Endothelial cell of umbilical vein (primary cell): ENCODE measurements around the gene TSEN34. TPM values are rescaled to one million over a fixed set of nuclear protein-coding genes. Genes with fewer than 3 reads are reported as not detected.
"Not testable (repeated sequence)": the region's sequence is repeated elsewhere in the genome, so short reads cannot be mapped to it uniquely, and the experiment has no call there.

Experiments used
- BruUV-seq: library from RNA; stranded (reverse); fragments of 400-500 nt; replicated peaks from 2 replicates; lab custom pipeline; 2021; lab: Mats Ljungman, UMichigan
- CTCF ChIA-PET: fragments of 300-600, 350-600 bp; sonication (Branson Sonifier 250); formaldehyde crosslinking; loops from one replicate; lab custom pipeline; 2021; ENCODE audit warnings: antibody characterized with exemption, inconsistent platforms; lab: Charles Lee
- POLR2A ChIA-PET: fragments of 300-600, 350-600 bp; sonication (Branson Sonifier 250); formaldehyde crosslinking; loops from one replicate; lab custom pipeline; 2021; ENCODE audit warnings: antibody characterized with exemption, inconsistent platforms; lab: Charles Lee
- DNase-seq: peaks from one replicate; pipeline ENCODE4 v3.0.0-alpha.2; 2011; ENCODE audit warnings: low read depth, low spot score
- FAIRE-seq: peaks from 2 replicates; lab custom pipeline; 2011; peaks lifted over from hg19 to GRCh38; lab: Jason Lieb, UNC
- H2AFZ ChIP-seq: 2 replicates; pipeline ENCODE4 v1.6.0; 2012; ENCODE audit warnings: low read depth, low read length, control low read depth, inconsistent platforms
- H3K27ac ChIP-seq: 2 replicates; pipeline ENCODE4 v1.5.1; 2011; ENCODE audit warnings: low read depth, mild to moderate bottlenecking, control low read depth, low read length, moderate library complexity; ENCODE audit not compliant: insufficient read depth
- H3K27me3 ChIP-seq, 2 experiments: 2 replicates each; pipeline versions ENCODE4 v1.6.0 to v1.6.1; 2011; ENCODE audit warnings: low read length in 2 of 2, mixed read lengths in 1 of 2; ENCODE audit not compliant: control insufficient read depth in 2 of 2, insufficient read depth in 2 of 2
- H3K36me3 ChIP-seq, 2 experiments: 2 replicates in 1 of 2; 3 replicates in 1 of 2; pipeline ENCODE4 v1.5.1; 2011; ENCODE audit warnings: low read length in 2 of 2, mild to moderate bottlenecking in 1 of 2, moderate library complexity in 1 of 2; ENCODE audit not compliant: control insufficient read depth in 2 of 2, insufficient read depth in 2 of 2; ENCODE audit errors: extremely low read depth in 1 of 2
- H3K4me1 ChIP-seq: 3 replicates; pipeline ENCODE4 v1.5.1; 2011; ENCODE audit warnings: mild to moderate bottlenecking, low read length; ENCODE audit not compliant: control insufficient read depth, insufficient read depth; ENCODE audit errors: extremely low read depth
- H3K4me2 ChIP-seq: 2 replicates; pipeline ENCODE4 v1.6.1; 2011; ENCODE audit warnings: low read length, control low read depth, mixed read lengths; ENCODE audit not compliant: insufficient read depth
- H3K4me3 ChIP-seq, 3 experiments: fragments of 200-600 bp in 1 of 3; sonication (generic), shearing (Covaris generic) in 1 of 3; replicated peaks in 1 of 3; 2 replicates each; pipeline ENCODE4 v1.5.1; 2011 to 2016; ENCODE audit warnings: control low read depth in 3 of 3, low read length in 3 of 3, mild to moderate bottlenecking in 2 of 3, inconsistent platforms in 1 of 3, low read depth in 1 of 3, moderate library complexity in 1 of 3; ENCODE audit not compliant: insufficient read depth in 1 of 3
- H3K79me2 ChIP-seq: 2 replicates; pipeline ENCODE4 v1.6.0; 2012; ENCODE audit warnings: low read length, inconsistent platforms; ENCODE audit not compliant: control insufficient read depth, insufficient read depth
- H3K9ac ChIP-seq: replicated peaks from 2 replicates; pipeline ENCODE3; 2011; ENCODE audit warnings: low read length, control low read depth; ENCODE audit not compliant: insufficient read depth; ENCODE audit errors: extremely low read depth
- H3K9me1 ChIP-seq: replicated peaks from 3 replicates; pipeline ENCODE4 v1.6.0; 2011; ENCODE audit warnings: mild to moderate bottlenecking, low read length; ENCODE audit not compliant: control insufficient read depth, insufficient read depth; ENCODE audit errors: extremely low read depth
- H3K9me3 ChIP-seq: replicated peaks from 2 replicates; pipeline ENCODE4 v1.5.1; 2012; ENCODE audit warnings: low read length, inconsistent platforms; ENCODE audit not compliant: control insufficient read depth, insufficient read depth
- H4K20me1 ChIP-seq: replicated peaks from 2 replicates; pipeline ENCODE3; 2011; ENCODE audit warnings: mild to moderate bottlenecking, low read length; ENCODE audit not compliant: control insufficient read depth, insufficient read depth; ENCODE audit errors: extremely low read depth
- CTCF ChIP-seq, 2 donors: IDR thresholded peaks; 1 replicate in 1 of 2; 2 replicates in 1 of 2; pipeline ENCODE4 v1.5.1; 2011; ENCODE audit warnings: low read length in 2 of 2, mild to moderate bottlenecking in 2 of 2, moderate library complexity in 2 of 2, control low read depth in 1 of 2, inconsistent platforms in 1 of 2, low read depth in 1 of 2; ENCODE audit not compliant: insufficient read depth in 1 of 2; ENCODE audit errors: extremely low read depth in 1 of 2
- FOS ChIP-seq: IDR thresholded peaks from 2 replicates; pipeline ENCODE4 v1.6.1; 2011; ENCODE audit warnings: mild to moderate bottlenecking, low read length, moderate library complexity, borderline replicate concordance; ENCODE audit not compliant: insufficient read depth
- POLR2A ChIP-seq: IDR thresholded peaks from 2 replicates; pipeline ENCODE4 v1.6.1; 2012; ENCODE audit warnings: low read depth, mild to moderate bottlenecking, control low read depth, low read length
- dilution Hi-C: fragments of 300-500 bp; cut with MboI; formaldehyde crosslinking; loops from one replicate; pipeline ENCODE4 v1.15.0; 2019; ENCODE audit warnings: low sequenced_read_pairs; ENCODE audit not compliant: extremely low pct_ligation_motif_present
- intact Hi-C: fragments of 100-400 bp; cut with micrococcal nuclease; formaldehyde crosslinking; loops from one replicate; pipeline ENCODE4 v1.10.0; 2022
- polyA plus RNA-seq, 4 experiments: library from polyadenylated mRNA; depleted of rRNA in 3 of 4; stranded (reverse) in 3 of 4; unstranded in 1 of 4; fragments of >200 nt; gene quantifications; 2 replicates each; pipeline versions ENCODE4 v1.2.1 to v1.2.3, GENCODE V29; 2011 to 2012; ENCODE audit warnings: missing spikeins in 1 of 4
- total RNA-seq: library from RNA; stranded (reverse); gene quantifications from 2 replicates; pipeline ENCODE4 v1.2.3, GENCODE V29; 2021

TSEN34 gene
- total and polyA plus RNA-seq, 2 donors (not counting 3 experiments of a cell fraction or from before 2014, with no cell fraction given), result 40.7 to 81.9 TPM

GRCh38 chr19:54193011-54193410 is 1.9 kb downstream of the TSEN34 start:
- CTCF ChIA-PET, result interaction anchor here (1.1 to 2.7 kb wide), 2 partner anchors 28 to 73 kb away, joined by 3 to 11 read pairs; no protein-coding TSS in a partner anchor
- BruUV-seq, result no TSS peak
- Histone ChIP-seq H3K9ac (no peak overlapping the region), H3K4me3 (no peak overlapping the region), H2AFZ (no peak overlapping the region), H3K79me2 (peaks cover 21% of the 10 kb centered on the region), H3K9me1 (no peaks in the 10 kb centered on the region), H3K36me3 (peaks cover 1 to 3% of the 10 kb centered on the region in 2 experiments), H3K4me1 (peaks cover 10% of the 10 kb centered on the region), H3K9me3 (no peaks in the 10 kb centered on the region), H3K27me3 (no peaks in the 10 kb centered on the region), H4K20me1 (no peaks in the 10 kb centered on the region), H3K4me2 (no peak overlapping the region), H3K27ac (no peak overlapping the region)
- no peak for DNase-seq
- dilution Hi-C loops, result no loop called here
- POLR2A ChIA-PET, result interaction anchor here (0.7 kb wide), 1 partner anchor 35 kb away, joined by 4 read pairs; no protein-coding TSS in a partner anchor
- TF ChIP-seq POLR2A (no peak), CTCF (IDR thresholded peaks at IDR 0.05; ENCODE audit: extremely low read depth in 1 of 2, insufficient read depth in 1 of 2, low read depth in 1 of 2, low read length in 2 of 2) (no peak), FOS (no peak)
- no peak for FAIRE-seq
- intact Hi-C loops, result no loop called here

GRCh38 chr19:54194463-54194862 is 3.4 kb downstream of the TSEN34 start:
- POLR2A ChIA-PET, H3K4me2 ChIP-seq, BruUV-seq, H3K27ac ChIP-seq, H4K20me1 ChIP-seq, dilution Hi-C loops, H3K9me1 ChIP-seq, FAIRE-seq, H3K27me3 ChIP-seq, CTCF ChIA-PET, H3K4me1 ChIP-seq, H3K4me3 ChIP-seq, DNase-seq, H3K9me3 ChIP-seq, intact Hi-C loops, H3K36me3 ChIP-seq, H2AFZ ChIP-seq, H3K9ac ChIP-seq: not testable (repeated sequence)
- peaks cover 11% of the 10 kb centered on the region for H3K79me2 ChIP-seq
